ENCODE results near the gene AAMP.

AAMP gene

DNA sequence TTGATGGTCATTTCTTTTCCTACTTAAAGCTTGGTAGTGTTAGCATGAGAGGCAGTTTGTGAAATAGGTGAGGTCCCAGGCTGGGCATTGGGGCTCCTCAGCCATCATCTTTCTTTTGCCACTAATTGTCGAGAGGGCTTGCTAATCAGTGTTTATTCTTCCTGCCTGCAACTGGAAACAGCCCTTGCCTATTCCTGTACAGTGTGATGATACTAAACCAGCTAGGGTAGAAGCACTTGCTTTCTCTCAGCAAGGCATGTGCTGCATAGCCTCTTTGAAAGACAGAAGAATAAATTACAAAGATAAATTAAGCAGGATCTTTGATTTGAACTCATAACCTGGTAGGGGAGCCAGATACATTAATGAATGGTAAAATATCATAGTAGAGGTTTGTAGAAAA, 25.7 kb downstream of the AAMP start:
- H3K27me3 ChIP-seq (ENCODE audit: control insufficient read depth, insufficient read depth, low read length), result no peaks in the 10 kb centered on the region
- no peak overlapping the region for H3K9ac ChIP-seq (ENCODE audit: low read depth, low read length)
- no peaks in the 10 kb centered on the region for H3K9me3 ChIP-seq (ENCODE audit: control insufficient read depth, insufficient read depth, low read length)
- H3K4me1 ChIP-seq (ENCODE audit: control insufficient read depth, insufficient read depth, low read length), result no peaks in the 10 kb centered on the region
- H3K36me3 ChIP-seq (ENCODE audit: control insufficient read depth, insufficient read depth, low read length), result peaks cover 44% of the 10 kb centered on the region
- H3K4me3 ChIP-seq (ENCODE audit: low read depth, low read length), result no peak overlapping the region

DNA sequence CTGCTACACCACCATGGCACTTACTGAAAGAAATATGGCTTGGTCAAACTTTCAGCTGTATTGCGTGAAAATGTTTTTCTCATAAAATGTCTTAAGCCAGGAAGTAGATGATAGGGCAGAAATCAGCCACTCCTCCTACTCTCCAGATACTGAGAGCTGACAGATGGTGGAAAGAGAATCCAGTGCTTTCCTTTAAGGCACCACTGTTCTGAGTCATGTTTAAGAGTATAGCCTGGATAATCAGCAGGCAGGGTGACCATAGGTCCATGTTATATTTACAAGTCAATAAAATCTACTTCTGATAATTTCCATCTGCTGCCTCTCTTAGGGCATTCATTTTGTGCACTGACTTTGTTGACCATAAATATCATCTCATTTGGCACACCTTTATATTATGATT, 31.1 kb downstream of the AAMP start:
- Histone ChIP-seq H3K36me3 (ENCODE audit: control insufficient read depth, insufficient read depth, low read length) (peaks cover 41% of the 10 kb centered on the region), H3K9me3 (ENCODE audit: control insufficient read depth, insufficient read depth, low read length) (no peaks in the 10 kb centered on the region), H3K27me3 (ENCODE audit: control insufficient read depth, insufficient read depth, low read length) (no peaks in the 10 kb centered on the region), H3K9ac (ENCODE audit: low read depth, low read length) (no peak overlapping the region), H3K4me3 (ENCODE audit: low read depth, low read length) (no peak overlapping the region), H3K4me1 (ENCODE audit: control insufficient read depth, insufficient read depth, low read length) (no peaks in the 10 kb centered on the region)

DNA sequence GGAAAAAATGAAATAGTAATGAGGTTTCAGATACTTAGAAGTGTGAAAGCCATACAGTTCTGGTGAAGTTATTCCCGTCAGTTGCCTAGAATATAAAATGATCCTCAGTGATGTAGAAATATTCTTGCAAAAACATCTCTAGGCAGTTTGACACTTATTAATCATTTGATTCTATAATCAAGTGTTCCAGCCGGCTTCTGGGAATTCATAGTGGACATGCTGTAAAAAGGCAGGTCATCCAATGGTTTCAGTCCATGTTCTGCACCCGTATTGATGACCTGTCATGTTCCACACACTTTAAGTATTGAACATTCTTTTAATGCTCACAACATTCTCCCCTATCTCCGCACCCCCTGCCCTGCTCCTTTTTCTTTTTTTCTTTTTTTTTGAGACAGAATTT, 33.1 kb downstream of the AAMP start:
- H3K4me1 ChIP-seq (ENCODE audit: control insufficient read depth, insufficient read depth, low read length), result no peaks in the 10 kb centered on the region
- no peak overlapping the region for H3K4me3 ChIP-seq (ENCODE audit: low read depth, low read length)
- H3K9me3 ChIP-seq (ENCODE audit: control insufficient read depth, insufficient read depth, low read length), result no peaks in the 10 kb centered on the region
- no peaks in the 10 kb centered on the region for H3K27me3 ChIP-seq (ENCODE audit: control insufficient read depth, insufficient read depth, low read length)
- H3K36me3 ChIP-seq (ENCODE audit: control insufficient read depth, insufficient read depth, low read length), result peaks cover 48% of the 10 kb centered on the region
- no peak overlapping the region for H3K9ac ChIP-seq (ENCODE audit: low read depth, low read length)

DNA sequence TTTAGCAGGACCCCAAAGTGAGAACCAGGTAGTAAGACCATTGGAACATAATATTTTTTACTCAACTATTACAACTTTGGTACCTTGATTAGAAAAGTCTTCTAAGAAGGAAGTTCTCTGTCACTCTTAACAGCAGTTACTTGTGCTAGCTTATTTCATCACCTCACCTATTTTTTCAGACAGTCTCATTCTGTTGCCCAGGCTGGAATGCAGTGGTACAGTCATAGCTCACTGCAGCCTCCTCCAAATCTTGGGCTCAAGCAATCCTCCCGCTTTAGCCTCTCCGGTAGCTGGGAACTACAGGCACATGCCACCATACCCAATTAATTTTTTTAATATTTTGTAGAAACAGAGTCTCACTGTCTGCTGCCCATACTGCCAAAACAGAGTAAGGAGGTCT, 34.9 kb downstream of the AAMP start:
- Histone ChIP-seq H3K9ac (ENCODE audit: low read depth, low read length) (no peak overlapping the region), H3K4me1 (ENCODE audit: control insufficient read depth, insufficient read depth, low read length) (no peaks in the 10 kb centered on the region), H3K4me3 (ENCODE audit: low read depth, low read length) (no peak overlapping the region)

DNA sequence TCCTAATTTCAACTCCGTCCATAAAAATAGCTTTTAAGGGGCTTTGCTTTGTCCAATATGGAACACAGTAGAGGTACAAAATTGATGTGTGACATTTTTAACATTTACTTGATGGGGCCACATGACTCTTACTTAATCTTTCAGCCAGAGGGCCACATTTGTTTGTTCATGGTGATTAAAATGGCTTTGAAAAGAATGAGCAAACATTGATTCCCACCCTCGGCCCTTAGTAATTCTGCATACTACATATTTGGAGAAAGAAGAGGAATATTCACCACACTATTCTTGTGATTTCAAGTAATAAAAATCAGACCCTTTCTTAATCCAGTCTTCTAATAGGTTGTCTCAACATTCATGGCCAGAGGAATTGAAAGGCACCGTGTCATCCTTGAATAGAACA, 35.4 kb downstream of the AAMP start:
- Histone ChIP-seq H3K4me1 (ENCODE audit: control insufficient read depth, insufficient read depth, low read length) (no peaks in the 10 kb centered on the region), H3K36me3 (ENCODE audit: control insufficient read depth, insufficient read depth, low read length) (peaks cover 51% of the 10 kb centered on the region), H3K4me3 (ENCODE audit: low read depth, low read length) (no peak overlapping the region), H3K9ac (ENCODE audit: low read depth, low read length) (no peak overlapping the region), H3K27me3 (ENCODE audit: control insufficient read depth, insufficient read depth, low read length) (no peaks in the 10 kb centered on the region), H3K9me3 (ENCODE audit: control insufficient read depth, insufficient read depth, low read length) (no peaks in the 10 kb centered on the region)

More for the DNA sequence above, 34.9 kb downstream of the AAMP start:
- H3K9me3 ChIP-seq (ENCODE audit: control insufficient read depth, insufficient read depth, low read length), result no peaks in the 10 kb centered on the region
- H3K36me3 ChIP-seq (ENCODE audit: control insufficient read depth, insufficient read depth, low read length), result peaks cover 51% of the 10 kb centered on the region
- no peaks in the 10 kb centered on the region for H3K27me3 ChIP-seq (ENCODE audit: control insufficient read depth, insufficient read depth, low read length)

DNA sequence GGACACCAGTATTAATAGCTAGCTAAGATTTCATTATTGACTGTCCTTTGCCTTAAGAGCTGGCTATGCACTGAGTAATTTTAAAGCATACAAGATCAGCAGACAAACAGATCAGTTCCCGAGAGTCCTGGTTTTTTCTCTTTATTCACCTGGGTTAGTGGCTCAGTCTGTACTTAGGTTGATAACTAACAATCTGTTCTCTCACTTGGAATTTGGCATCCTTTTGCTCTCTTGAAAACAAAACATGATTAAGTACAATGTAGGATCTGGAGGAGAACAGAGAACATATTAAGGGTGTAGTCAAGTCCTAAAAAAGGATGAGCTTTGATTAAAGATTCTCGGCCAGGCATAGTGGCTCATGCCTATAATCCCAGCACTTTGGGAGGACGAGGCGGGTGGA, 36.4 kb downstream of the AAMP start:
- H3K36me3 ChIP-seq (ENCODE audit: control insufficient read depth, insufficient read depth, low read length), result peaks cover 48% of the 10 kb centered on the region
- H3K27me3 ChIP-seq (ENCODE audit: control insufficient read depth, insufficient read depth, low read length), result no peaks in the 10 kb centered on the region
- no peak overlapping the region for H3K9ac ChIP-seq (ENCODE audit: low read depth, low read length)
- no peaks in the 10 kb centered on the region for H3K4me1 ChIP-seq (ENCODE audit: control insufficient read depth, insufficient read depth, low read length)
- H3K4me3 ChIP-seq (ENCODE audit: low read depth, low read length), result no peak overlapping the region
- H3K9me3 ChIP-seq (ENCODE audit: control insufficient read depth, insufficient read depth, low read length), result no peaks in the 10 kb centered on the region

DNA sequence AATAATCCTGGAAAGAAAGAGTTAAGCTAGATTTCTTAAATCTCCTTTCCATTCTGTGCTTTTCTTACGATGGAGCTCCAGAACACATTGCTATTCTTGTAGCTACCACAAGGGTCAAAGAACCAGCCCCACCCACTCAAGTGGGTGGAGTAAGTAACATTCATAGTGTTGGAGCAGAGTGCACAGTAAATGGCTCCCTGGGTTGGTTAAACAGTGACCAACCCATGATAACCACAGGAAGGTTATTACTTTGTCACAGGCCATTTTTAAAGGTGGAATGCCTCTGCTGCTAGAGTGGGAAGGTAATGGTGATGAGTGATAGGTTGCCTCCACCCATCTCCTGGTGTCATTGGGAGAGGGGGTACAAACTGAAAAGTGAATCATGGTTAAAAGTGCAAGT, 39.1 kb downstream of the AAMP start:
- Histone ChIP-seq H3K27me3 (ENCODE audit: control insufficient read depth, insufficient read depth, low read length) (no peaks in the 10 kb centered on the region), H3K4me3 (ENCODE audit: low read depth, low read length) (no peak overlapping the region), H3K9ac (ENCODE audit: low read depth, low read length) (no peak overlapping the region), H3K9me3 (ENCODE audit: control insufficient read depth, insufficient read depth, low read length) (no peaks in the 10 kb centered on the region), H3K4me1 (ENCODE audit: control insufficient read depth, insufficient read depth, low read length) (no peaks in the 10 kb centered on the region), H3K36me3 (ENCODE audit: control insufficient read depth, insufficient read depth, low read length) (peaks cover 38% of the 10 kb centered on the region)

DNA sequence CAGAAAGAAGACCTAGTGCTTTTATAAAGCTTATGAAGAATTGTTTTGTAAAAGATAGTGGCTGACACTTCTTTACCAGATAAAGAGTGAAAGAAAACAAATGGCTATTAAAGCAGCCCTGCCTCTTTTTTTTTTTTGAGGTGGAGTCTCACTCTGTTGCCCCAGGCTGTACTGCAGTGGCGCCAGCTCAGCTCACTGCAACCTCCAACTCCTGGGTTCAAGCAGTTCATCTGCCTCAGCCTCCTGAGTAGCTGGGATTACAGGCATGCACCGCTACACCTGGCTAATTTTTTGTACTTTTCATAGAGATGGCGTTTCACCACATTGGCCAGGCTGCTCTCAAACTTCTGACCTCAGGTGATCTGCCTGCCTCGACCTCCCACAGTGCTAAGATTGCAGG, 40.1 kb downstream of the AAMP start:
- H3K4me3 ChIP-seq (ENCODE audit: low read depth, low read length), result no peak overlapping the region
- H3K9me3 ChIP-seq (ENCODE audit: control insufficient read depth, insufficient read depth, low read length), result no peaks in the 10 kb centered on the region
- no peaks in the 10 kb centered on the region for H3K27me3 ChIP-seq (ENCODE audit: control insufficient read depth, insufficient read depth, low read length)
- no peak overlapping the region for H3K9ac ChIP-seq (ENCODE audit: low read depth, low read length)
- peaks cover 30% of the 10 kb centered on the region for H3K36me3 ChIP-seq (ENCODE audit: control insufficient read depth, insufficient read depth, low read length)
- H3K4me1 ChIP-seq (ENCODE audit: control insufficient read depth, insufficient read depth, low read length), result no peaks in the 10 kb centered on the region

DNA sequence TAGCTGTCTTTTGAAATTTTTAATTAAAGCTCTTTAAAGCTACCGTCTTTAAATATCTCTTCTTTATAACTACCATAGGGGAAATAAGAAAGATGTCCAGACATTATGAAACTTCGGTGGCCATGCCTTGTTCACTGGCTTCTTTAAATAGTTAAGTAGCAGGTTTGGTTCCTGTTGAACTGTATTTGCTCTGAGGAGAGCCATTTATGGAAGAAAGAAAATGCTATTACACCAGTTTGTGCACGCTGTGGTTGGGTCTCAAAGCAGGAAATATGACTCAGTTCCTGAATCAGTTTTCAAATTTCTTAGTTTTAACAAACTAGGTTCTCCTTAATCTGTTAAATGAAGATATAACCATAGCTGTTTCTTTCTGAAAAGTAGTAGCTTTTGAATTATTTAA, 40.7 kb downstream of the AAMP start:
- H3K4me1 ChIP-seq (ENCODE audit: control insufficient read depth, insufficient read depth, low read length), result no peaks in the 10 kb centered on the region
- H3K36me3 ChIP-seq (ENCODE audit: control insufficient read depth, insufficient read depth, low read length), result peaks cover 24% of the 10 kb centered on the region
- no peak overlapping the region for H3K4me3 ChIP-seq (ENCODE audit: low read depth, low read length)
- H3K9me3 ChIP-seq (ENCODE audit: control insufficient read depth, insufficient read depth, low read length), result no peaks in the 10 kb centered on the region
- no peaks in the 10 kb centered on the region for H3K27me3 ChIP-seq (ENCODE audit: control insufficient read depth, insufficient read depth, low read length)
- no peak overlapping the region for H3K9ac ChIP-seq (ENCODE audit: low read depth, low read length)

DNA sequence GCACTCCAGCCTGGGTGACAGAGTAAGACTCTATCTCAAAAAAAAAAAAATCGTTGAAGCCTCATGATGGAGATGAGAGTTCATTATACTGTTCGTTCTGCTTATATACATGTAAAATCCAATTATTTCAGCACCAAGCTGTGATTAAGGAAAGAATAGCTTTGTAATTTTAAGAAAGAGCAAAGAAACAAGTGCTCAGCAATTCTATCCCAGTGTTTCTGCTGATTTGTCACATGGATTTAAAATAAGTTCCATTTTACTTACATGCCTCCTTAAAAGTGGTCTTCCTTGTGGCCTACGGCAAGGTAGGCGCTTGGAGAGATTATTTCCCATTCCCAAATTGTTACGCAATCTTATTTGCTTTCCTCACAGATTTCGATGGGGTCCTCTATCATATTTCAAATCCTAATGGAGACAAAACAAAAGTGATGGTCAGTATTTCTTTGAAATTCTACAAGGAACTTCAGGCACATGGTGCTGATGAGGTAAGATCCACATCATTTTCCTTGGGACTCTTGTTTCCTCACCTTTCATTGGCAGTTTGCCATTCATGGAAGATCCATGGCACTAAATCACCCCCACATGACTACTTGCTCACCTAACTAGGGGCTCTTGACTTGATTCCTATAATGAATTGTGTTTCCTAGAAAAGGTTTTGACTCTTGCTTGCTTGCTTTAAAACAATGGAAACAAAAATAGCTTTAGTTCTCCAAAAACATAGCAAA, 41.4 kb downstream of the AAMP start:
- no peak overlapping the region for H3K4me3 ChIP-seq (ENCODE audit: low read depth, low read length)
- H3K9ac ChIP-seq (ENCODE audit: low read depth, low read length), result no peak overlapping the region
- H3K36me3 ChIP-seq (ENCODE audit: control insufficient read depth, insufficient read depth, low read length), result peaks cover 20% of the 10 kb centered on the region
- H3K9me3 ChIP-seq (ENCODE audit: control insufficient read depth, insufficient read depth, low read length), result no peaks in the 10 kb centered on the region
- no peaks in the 10 kb centered on the region for H3K27me3 ChIP-seq (ENCODE audit: control insufficient read depth, insufficient read depth, low read length)
- no peaks in the 10 kb centered on the region for H3K4me1 ChIP-seq (ENCODE audit: control insufficient read depth, insufficient read depth, low read length)

DNA sequence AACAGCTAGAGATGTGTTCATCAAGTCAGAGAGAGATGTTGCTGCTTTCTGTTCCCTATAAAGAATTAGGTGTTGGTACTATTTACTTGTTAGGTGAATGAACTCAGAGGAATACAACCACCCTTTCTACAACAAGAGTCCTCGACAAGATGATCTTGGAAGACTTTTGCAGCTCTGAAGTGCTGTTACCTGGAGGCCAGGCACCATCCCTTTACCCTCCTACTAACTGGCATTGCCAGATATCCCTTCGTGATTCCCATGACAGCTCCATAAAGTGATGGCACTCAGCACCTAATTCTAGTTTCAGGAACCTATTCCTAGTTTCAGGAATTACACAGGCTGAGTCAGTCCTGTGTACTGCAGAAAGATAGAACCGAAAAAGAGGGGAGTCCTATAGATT, 43.0 kb downstream of the AAMP start:
- no peaks in the 10 kb centered on the region for H3K27me3 ChIP-seq (ENCODE audit: control insufficient read depth, insufficient read depth, low read length)
- no peaks in the 10 kb centered on the region for H3K4me1 ChIP-seq (ENCODE audit: control insufficient read depth, insufficient read depth, low read length)

DNA sequence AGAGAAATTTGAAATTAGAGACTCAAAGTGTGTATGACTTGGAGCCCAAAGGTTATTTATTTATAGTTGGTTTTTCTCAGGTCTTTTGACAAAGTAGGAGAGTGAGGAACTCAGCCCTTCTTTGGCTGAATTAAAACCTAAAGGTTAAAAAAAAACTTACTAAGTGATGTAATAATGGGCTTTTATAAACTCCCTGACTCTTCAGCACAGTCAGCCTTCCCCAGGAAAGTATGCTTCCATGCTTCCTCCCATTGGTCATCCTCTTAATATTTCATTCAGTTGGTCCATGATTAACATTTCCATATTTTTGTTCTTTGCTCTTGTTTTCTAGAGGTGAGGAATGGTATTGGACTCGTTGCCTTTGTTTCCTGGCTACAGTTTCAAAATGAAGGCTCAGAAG, 45.8 kb downstream of the AAMP start:
- Histone ChIP-seq H3K27me3 (ENCODE audit: control insufficient read depth, insufficient read depth, low read length) (no peaks in the 10 kb centered on the region), H3K4me1 (ENCODE audit: control insufficient read depth, insufficient read depth, low read length) (peaks cover 2% of the 10 kb centered on the region), H3K9ac (ENCODE audit: low read depth, low read length) (no peak overlapping the region), H3K36me3 (ENCODE audit: control insufficient read depth, insufficient read depth, low read length) (peaks cover 10% of the 10 kb centered on the region), H3K4me3 (ENCODE audit: low read depth, low read length) (no peak overlapping the region), H3K9me3 (ENCODE audit: control insufficient read depth, insufficient read depth, low read length) (no peaks in the 10 kb centered on the region)

More for the DNA sequence above, 43.0 kb downstream of the AAMP start:
- H3K9me3 ChIP-seq (ENCODE audit: control insufficient read depth, insufficient read depth, low read length), result no peaks in the 10 kb centered on the region
- H3K9ac ChIP-seq (ENCODE audit: low read depth, low read length), result no peak overlapping the region
- no peak overlapping the region for H3K4me3 ChIP-seq (ENCODE audit: low read depth, low read length)
- H3K36me3 ChIP-seq (ENCODE audit: control insufficient read depth, insufficient read depth, low read length), result peaks cover 15% of the 10 kb centered on the region

Data from iPS-15b (cell line).